ENCODE results near the gene PACSIN3.
"Not testable (repeated sequence)": the region's sequence is repeated elsewhere in the genome, so short reads cannot be mapped to it uniquely, and the experiment has no call there.

Gene PACSIN3
- 0.39 to 13.4 (median 0.92) reads per million in 3 experiments for total RNA-seq

DNA sequence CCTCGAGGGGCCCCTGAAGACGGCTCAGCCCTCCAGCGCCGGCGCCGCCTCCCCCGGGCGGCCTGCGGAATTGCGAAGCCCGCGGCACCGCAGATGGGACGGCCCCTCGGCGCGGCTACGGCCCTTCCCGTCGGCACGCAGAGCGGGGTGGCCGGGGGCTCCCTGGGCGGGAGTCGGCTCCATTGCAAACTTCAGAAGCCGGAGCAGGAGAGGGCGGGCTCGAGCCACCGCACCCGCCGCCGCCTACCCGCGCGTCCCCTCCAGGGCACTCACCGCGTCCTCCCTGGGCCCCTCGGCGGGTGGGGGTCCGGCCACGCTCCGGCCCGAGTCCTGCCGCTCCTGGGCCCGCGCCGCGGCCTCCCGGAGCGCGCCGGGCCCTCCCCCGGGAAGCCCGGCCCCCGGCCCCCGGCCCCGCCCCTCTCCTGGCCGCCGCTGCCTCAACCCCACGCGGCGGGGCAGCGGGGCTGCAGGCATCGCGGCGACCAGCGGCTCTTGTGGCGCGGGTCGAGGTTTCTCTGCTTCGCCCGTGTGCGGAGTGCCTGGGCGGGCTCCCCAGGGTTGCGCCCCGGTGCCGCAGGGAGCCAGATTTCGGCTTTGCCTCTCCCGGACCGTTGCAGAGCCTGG lies at the start of gene PACSIN3:
TSS of gene PACSIN3 (minus strand) at position 359 of the 624 bp plus-strand sequence. CDS start 3,707 bp downstream, outside the sequence.
- DNase-seq: no peak

DNA sequence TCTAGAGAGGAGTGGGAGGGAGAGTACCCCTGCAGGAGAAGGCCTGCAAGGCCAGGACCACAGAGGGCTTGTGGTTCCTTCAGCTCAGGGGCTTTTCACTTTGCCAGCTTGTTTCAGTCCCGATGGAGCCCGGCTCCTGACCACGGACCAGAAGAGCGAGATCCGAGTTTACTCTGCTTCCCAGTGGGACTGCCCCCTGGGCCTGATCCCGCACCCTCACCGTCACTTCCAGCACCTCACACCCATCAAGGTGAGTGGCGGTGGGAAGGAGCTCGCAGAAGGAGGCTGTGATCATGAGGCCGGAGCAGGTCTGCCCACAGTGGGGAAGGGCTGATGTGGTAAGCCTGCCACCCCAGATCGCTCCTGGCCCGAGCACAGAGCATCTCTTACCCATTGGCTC lies 48.9 kb upstream of the PACSIN3 start:
- DNase-seq: no peak

DNA sequence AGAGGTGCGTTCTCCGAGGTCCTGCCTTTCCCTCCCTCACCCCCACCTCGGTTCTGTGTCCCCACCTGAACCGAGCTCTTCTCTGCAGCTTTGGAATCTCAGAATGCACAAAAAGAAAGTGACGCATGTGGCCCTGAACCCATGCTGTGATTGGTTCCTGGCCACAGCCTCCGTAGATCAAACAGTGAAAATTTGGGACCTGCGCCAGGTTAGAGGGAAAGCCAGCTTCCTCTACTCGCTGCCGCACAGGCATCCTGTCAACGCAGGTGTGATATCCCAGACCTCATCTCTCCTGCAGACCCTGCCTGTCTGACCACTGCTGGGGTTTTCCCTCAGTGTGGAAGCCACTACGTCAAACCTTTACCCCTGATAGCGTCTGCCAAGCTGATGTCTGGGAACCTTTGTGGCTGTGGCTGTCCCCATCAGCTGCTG lies 48.5 kb upstream of the PACSIN3 start:
- DNase-seq: peak; percentile 87

DNA sequence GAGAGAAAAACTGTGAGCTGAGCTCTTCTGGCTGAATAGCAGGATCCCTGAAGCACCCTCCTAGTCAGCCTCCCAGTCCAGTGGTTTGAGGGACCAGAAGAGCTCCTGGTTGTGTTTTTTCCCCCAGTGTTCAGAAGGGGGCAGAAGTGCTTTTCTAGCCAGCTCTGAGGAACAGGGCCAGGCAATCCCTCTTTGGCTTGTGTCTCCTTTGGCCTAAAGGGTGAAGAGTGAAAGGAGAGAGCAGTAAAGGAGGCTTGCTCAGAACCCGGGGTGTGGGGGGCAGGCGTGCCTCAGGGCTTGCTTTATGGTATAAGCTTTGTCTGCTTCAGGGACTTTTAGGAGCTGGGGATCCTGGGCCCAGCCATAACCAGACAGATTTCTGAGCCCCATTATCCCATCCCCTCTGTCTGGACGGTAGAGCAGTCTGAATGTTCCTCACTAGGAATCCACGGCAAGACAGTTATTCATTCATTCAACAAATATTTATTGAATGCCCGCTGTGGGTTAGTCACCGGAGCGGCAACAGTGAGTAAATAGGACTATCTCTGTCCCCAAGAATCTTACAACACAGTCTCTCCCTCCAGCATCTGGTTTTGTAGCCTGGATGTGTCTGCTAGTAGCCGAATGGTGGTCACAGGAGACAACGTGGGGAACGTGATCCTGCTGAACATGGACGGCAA lies 47.9 kb upstream of the PACSIN3 start:
- DNase-seq: no peak

DNA sequence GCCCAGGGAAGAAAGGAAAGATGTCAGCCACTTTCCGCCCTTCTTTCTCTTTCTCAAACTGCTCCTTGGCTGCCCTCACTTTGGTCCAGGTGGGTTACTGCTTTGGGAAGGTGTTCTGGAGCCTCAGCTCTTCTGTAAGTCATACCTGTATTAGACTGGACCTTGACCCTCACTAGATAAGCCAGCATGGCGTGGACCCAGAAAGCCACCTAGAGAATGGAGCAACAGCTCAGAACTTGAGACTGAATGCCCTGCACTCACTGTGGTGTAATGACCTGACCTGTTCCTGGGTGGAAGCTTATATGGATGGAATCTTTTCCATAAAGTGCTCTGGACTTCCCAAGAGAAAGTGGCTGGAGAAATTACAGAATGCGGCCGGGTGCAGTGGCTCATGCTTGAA lies 46.8 kb upstream of the PACSIN3 start:
- no peak for DNase-seq

DNA sequence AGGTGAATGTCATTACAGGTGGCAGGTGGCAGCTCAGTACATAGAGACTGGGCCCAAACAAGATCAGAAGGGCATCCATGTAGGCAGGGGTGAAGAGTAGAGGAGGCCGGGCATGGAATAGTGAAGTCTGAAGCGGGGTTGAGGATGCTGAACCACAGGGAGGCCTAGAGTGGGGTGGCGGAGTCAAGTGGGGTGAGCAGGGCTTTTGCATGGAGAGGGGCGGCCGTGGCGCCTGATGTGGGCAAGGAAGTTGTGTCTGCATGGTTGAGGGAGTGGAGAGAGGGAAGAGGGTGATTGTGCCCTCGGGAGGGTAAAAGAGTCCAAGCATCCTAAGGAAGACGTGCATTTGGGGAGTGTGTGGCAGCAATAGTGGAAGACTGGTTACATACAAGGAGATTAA lies 42.9 kb upstream of the PACSIN3 start:
- no peak for DNase-seq

DNA sequence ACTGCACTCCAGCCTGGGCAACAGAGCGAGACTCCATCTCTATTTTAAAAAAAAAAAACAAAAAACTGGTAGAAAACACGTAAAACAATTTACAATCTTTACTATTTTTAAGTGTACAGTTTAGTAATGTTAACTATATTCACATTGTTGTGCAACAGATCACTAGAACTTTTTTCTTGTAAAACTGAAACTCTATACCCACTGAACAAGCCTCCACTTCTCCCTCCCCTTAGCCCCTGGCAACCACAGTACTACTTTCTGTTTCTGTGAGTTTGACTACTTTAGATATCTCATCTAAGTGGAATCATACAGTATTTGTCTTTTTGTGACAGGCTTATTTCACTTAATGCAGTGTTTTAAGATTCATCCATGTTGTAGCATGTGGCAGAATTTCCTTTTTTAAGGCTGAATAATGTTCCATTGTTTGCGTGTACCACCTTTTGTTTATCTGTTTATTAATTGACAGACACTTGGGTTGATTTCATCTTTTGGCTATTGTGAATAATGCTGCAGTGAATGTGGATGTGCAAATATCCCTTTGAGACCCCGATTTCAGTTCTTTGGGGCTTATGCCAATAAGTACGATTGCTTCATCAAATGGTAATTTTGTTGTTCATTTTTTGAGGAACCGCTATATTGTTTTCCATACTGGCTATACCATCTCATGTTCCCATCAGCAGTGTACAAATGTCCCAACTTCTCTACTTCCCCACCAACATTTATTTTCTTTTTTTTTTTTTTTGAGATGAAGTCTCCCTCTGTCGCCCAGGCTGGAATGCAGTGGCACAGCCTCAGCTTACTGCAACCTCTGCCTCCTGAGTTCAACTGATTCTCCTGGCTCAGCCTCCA lies 39.5 kb upstream of the PACSIN3 start:
- DNase-seq: no peak

DNA sequence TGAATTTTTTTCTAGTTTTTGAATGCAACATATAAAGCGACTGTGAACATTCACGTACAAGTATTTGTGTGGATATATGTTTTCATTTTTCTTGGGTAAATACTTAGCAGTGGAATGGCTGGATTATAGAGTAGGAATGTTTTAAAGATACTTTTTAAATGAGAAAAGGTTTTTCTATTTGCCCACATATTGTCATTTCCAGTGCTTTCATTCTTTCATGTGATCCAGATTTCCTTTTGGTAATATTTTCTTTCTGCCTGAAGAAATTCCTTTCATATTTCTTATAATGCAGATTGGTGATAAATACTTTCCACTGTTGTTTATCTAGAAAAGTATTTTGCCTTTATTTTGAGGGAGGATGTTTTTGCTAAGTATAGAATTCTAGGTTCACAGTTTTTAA lies 36.5 kb upstream of the PACSIN3 start:
- DNase-seq: no peak

DNA sequence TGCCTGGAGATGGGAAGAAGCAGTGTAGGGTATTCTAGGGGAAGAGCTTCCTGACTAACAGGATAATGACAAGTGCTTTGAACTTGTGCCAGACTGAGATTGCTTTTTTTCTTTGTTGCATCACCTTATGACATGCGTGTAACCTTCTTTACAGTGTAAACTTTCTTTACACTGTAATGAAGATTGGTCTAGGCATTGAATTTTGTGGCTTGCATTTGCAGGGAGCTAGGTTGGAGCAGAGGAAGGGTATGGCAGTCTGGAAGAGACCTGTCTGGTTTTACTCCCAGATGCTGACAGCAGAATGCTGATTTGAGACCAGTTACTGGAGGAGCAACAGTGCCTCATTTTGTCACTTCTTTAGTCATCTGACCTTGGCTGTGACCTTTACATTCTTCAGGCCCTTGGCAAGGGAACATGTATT lies 34.2 kb upstream of the PACSIN3 start:
- DNase-seq: no peak

DNA sequence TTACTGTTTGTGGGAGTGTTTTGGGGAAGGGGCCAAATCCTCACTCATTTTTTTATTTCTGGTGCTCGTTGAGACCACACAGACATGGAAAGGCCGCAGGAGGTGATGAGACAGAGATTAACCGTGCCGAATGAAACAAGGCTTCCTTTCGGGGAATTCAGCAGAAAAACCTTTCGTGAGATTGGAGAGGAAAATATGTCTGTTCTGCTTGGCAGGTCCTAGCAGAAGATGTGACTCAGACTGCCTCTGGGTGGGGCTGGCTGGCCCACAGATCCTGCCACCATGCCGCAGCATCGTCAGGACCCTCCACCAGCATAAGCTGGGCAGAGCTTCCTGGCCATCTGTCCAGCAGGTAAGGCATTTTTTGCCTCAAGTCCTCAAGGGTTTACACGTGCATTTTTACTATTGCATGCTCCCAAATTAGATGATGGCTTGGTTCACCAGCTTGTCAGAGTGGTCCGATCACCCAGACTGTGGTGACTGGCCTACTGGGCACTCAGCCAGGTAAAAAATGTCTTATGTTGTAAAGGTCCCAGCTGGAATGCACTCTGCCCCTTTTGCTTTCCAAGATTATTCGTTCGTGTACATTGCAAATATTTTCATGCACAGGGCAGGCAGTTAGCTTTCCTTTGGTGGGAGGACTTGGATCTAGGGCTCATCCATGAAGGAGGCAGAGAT lies 30.0 kb upstream of the PACSIN3 start:
- no peak for DNase-seq

DNA sequence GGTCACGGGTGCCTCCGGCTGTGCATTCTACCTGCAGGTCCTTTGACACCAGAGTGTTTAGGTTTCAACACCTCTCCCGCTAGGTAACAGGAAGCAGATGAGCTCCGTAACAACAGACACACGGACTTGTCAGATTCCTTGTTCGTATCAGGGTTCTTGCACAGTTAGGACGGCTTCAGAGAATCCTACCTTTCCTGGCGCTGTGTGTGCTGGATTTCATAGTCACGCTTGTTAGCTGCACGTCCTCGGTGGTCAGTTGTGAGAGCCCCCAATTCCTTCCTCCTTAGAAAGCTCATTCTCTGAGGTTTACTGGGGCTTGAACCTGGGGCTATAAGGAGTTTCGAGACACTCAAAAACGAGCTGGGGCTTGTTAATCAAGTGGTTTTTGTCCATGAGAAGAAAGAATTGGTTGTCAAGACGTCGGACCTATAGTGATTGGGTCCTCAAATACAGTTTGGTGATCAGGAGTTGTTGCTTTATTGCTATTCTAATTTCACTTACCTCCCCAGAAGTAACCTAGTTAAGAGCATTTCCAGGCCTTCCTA lies 29.2 kb upstream of the PACSIN3 start:
- DNase-seq: no peak

DNA sequence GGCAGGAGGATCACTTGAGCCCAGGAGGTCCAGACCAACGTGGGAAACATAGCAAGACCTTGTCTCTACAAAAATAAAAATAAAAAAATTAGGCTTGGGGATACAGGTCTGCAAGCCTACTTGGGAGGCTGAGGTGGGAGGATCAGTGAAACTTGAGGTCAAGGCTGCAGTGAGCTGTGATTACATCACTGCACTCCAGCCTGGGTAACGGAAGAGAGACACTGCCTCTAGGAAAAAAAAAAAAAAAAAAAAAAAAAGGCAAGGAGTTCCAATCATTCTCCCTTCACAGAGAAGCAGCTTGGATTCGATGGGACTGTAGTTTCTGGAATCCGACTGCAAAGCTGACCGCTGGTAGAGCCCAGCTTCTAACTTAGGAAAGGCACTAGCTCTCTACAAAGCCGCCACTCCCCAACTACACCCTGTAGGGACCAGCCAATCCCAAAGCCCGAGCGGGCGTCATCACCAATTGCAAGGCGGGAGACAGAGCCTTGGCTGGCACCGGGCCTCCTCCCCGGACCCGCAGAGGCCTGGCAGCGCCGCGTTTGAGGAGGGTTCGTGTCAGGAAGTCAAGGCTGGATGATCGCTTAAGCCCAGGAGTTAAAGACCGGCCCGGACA lies 27.8 kb upstream of the PACSIN3 start:
- DNase-seq: peak; percentile 82

DNA sequence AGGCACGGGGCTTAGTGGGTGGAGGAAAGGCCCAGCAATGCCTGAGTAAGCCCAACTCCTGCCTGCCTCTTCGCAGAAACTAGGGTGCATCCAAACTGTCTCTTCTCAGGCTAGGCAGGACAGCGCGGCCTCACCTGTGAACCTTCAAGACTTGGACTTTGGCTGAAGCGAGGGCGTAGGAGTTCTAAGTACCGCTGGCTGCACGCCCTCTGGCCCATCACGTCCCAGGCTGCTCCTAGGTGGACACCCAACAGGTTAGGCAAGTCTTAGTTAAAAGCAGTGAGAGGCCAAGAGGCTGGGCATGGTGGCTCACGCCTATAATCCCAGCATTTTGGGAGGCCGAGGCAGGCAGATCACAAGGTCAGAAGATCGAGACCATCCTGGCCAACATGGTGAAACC lies 26.7 kb upstream of the PACSIN3 start:
- no peak for DNase-seq

DNA sequence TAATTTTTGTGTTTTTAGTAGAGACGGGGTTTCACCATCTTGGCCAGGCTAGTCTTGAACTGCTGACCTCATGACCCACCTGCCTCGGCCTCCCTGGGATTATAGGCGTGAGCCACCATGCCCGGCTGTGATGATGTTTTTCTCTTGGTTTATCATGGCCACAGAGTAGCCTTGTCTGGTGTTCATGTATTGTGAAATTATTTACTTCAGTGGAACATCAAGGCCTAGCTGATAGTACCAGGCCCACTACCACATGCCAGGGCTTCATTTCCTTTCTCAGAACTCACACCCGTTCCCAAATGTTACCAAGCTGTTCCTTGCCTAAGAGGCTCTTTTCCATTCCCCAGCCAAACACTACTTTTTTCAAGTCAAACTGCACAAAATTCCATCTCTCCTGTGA lies 22.4 kb upstream of the PACSIN3 start:
- DNase-seq: no peak

DNA sequence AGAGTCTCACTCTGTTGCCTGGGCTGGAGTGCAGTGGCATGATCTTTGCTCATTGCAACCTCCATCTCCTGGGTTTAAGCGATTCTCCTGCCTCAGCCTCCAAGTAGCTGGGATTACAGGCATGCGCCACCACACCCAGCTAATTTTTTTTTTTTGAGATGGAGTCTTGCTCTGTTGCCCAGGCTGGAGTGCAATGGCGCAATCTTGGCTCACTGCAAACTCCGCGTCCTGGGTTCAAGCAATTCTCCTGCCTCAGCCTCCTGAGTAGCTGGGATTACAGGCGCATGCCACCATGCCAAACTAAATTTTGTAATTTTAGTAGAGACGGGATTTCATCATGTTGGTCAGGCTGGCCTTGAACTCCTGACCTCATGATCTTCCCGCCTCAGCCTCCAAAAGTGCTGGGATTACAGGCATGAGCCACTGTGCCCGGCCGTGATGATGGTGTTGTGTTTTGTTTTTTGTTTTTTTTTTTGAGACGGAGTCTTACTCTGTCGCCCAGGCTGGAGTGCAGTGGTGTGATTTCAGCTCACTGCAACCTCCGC lies 21.8 kb upstream of the PACSIN3 start:
- not testable (repeated sequence) for DNase-seq

DNA sequence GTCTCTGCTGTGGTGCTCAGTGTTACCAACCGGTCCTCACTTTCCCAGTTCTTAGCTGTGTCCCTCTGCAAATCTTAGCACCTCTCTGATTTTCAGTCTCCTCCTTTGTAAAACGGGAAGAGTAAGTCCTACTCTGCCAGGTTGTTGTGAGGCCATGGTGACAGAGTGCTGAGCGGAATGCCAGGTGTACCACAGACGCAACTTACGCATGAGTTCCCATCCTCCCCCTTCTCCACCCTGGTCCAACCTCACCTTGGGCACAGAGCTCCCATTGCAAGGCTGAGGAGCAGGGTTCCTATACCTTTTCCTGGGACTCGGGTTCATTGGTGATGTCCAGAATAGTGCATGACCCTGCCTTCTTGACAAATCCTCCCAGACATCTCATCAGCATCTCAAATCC lies 21.2 kb upstream of the PACSIN3 start:
- no peak for DNase-seq

DNA sequence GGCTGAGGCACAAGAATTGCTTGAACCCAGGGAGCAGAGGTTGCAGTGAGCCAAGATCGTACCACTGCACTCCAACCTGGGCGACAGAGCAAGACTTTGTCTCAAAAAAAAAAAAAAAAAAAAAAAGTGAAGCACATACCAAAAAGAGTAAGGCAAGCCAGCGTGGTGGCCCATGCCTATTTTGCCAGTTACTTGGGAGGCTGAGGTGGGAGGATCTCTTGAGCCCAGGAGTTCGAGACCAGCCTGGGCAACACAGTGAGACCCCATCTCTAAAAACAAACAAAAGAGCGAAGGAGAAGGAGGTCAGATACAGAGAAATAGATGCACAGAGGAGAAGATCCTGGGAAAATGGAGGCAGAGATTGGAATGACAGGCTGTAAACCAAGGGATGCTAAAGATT lies 20.3 kb upstream of the PACSIN3 start:
- DNase-seq: not testable (repeated sequence)

DNA sequence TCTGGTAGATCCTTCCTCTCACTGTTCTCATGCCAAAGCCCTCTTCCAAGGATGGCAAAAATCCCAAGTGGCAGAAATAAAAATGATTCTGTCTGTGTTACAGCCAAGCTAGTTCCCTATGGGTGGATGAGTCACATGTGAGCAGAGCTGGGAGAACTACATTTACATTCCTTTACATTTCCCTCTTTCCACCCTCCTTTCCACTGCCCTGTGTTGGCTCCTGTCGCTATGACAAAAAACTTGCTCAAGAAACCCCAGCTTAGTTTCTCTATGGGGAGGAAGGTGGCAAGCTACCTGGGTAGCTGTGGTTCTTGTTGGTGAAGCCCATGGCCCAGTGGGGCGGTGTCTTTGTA lies 18.4 kb upstream of the PACSIN3 start:
- no peak for DNase-seq

DNA sequence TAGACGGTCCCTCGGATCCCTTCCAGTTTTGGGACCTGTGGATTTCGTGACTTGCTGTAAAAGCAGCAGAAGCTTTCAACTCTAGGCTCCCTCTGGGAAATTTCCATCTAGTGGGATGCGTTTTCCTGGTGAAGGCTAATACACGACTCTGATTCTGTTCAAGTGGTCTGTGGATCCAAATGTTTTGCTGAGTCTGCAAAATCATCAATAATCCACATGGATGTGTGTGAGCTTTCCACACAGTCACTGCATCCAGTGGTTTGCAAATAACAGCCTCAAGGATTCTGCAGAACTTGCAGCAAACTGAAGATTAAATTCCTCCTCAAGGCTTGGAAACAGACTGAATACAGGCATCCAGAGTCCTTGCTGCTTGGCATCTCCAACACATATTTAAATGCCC lies 16.3 kb upstream of the PACSIN3 start:
- no peak for DNase-seq

DNA sequence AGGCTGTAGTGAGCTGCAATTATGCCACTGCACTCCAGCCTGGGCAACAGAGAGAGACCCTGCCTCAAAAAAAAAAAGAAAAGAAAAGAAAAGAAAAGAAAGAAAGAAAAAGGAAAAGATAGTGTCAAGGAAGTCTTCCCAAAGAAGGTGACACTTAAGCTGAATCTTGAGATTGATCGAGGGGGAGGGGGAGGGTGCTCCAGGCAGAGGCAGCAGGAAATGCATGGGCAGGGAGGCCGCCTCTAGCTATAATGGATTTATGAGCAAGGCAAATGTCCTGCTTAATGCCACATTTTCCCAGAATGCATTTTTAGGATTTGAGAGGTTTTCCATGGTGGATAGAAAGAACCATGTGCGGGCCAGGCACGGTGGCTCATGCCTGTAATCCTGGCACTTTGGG lies 14.8 kb upstream of the PACSIN3 start:
- no peak for DNase-seq

DNA sequence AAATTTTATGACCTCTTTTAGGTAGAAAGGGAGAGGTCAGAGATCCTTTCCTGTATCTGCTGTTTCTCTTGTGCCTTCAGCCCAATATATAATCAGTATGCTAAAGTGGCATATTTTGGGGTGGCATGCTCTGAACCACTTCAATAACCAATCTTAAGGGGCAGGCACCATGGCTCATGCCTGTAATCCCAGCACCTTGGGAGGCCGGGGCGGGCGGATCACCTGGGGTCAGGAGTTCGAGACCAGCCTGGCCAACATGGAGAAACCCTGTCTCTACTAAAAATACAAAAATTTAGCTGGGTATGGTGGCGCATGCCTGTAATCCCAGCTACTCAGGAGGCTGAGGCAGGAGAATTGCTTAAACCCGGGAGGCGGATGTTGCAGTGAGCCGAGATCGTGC lies 11.9 kb upstream of the PACSIN3 start:
- not testable (repeated sequence) for DNase-seq

DNA sequence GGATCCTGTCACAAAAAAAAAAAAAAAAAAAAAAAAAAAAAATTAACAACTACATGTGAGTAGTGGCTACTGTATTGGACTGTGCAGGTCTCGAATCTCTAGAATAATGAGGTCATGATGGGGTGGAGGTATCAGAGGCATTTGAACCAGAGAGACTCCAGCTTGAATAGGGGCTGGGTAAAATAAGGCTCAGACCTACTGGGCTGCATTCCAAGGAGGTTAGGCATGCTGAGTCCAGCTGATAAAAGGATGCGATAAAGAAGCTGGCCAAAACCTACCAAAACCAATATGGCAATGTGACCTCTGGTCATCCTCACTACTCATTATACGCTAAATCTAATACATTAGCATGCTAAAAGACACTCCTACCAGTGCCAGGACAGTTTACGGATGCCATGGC lies 5.9 kb upstream of the PACSIN3 start:
- DNase-seq: no peak
